BLaER1 treated with 17β-estradiol and CSF1 and Interleukin-3, amounts not matched to agents 10 nM and 100 nM (cell line): ENCODE measurements around the gene CNOT11.

Experiments
- H3K27ac ChIP-seq, 11 experiments: shearing (Covaris generic); formaldehyde crosslinking; 2 replicates each; pipeline ENCODE4 v1.8.1; 2022
- H3K27me3 ChIP-seq, 11 experiments: shearing (Covaris generic); formaldehyde crosslinking; 2 replicates each; pipeline ENCODE4 v1.8.1; 2022
- H3K36me3 ChIP-seq, 11 experiments: shearing (Covaris generic); formaldehyde crosslinking; 2 replicates each; pipeline ENCODE4 v1.8.1; 2022
- H3K4me1 ChIP-seq, 10 experiments: shearing (Covaris generic); formaldehyde crosslinking; 2 replicates each; pipeline ENCODE4 v1.8.1; 2022
- H3K4me2 ChIP-seq, 11 experiments: shearing (Covaris generic); formaldehyde crosslinking; 2 replicates each; pipeline ENCODE4 v1.8.1; 2022
- H3K4me3 ChIP-seq, 10 experiments: shearing (Covaris generic); formaldehyde crosslinking; 2 replicates each; pipeline ENCODE4 v1.8.1; 2022
- H3K9ac ChIP-seq, 11 experiments: shearing (Covaris generic); formaldehyde crosslinking; 2 replicates each; pipeline ENCODE4 v1.8.1; 2022
- H3K9me3 ChIP-seq, 11 experiments: shearing (Covaris generic); formaldehyde crosslinking; replicated peaks in 1 of 11; 2 replicates each; pipeline ENCODE4 v1.8.1; 2022
- H4K20me1 ChIP-seq, 11 experiments: shearing (Covaris generic); formaldehyde crosslinking; 2 replicates each; pipeline ENCODE4 v1.8.1; 2022
- Cebpa-rat ChIP-seq, 11 experiments: shearing (Covaris generic); IDR thresholded peaks; 2 replicates each; pipeline ENCODE4 v1.8.1; 2022

Gene CNOT11

GRCh38 chr2:101282980-101283379 lies 30.3 kb downstream of the CNOT11 start:
- TF ChIP-seq Cebpa-rat (IDR thresholded peaks at IDR 0.05), result no peak
- H3K4me3 ChIP-seq, result no peak overlapping the region
- peaks cover 84 to 100% (median 100%) of the 10 kb centered on the region in 11 experiments for H4K20me1 ChIP-seq
- peak overlapping the region in 2 of 11 experiments; percentile 23 to 31; a peak in 1 of 22 replicates for H3K9ac ChIP-seq
- H3K4me2 ChIP-seq, result peak overlapping the region in 4 of 11 experiments; percentile 1 to 21 (median 14); a peak in 5 of 22 replicates
- peaks cover 8 to 62% (median 19%) of the 10 kb centered on the region in 10 experiments; a peak in 16 of 20 replicates for H3K4me1 ChIP-seq
- peaks cover 98 to 100% (median 100%) of the 10 kb centered on the region in 11 experiments for H3K36me3 ChIP-seq
- H3K9me3 ChIP-seq, result no peaks in the 10 kb centered on the region
- H3K27ac ChIP-seq, result peak overlapping the region in 2 of 11 experiments; percentile 1 to 11; a peak in 4 of 22 replicates
- no peaks in the 10 kb centered on the region for H3K27me3 ChIP-seq

GRCh38 chr2:101286684-101287083 lies 34.0 kb downstream of the CNOT11 start:
- Histone ChIP-seq H3K27ac (no peak overlapping the region), H4K20me1 (peaks cover 78 to 100% (median 100%) of the 10 kb centered on the region in 11 experiments), H3K4me3 (no peak overlapping the region), H3K9me3 (no peaks in the 10 kb centered on the region), H3K4me1 (peaks cover 0 to 63% (median 14%) of the 10 kb centered on the region in 10 experiments; a peak in 14 of 20 replicates), H3K27me3 (no peaks in the 10 kb centered on the region), H3K4me2 (no peak overlapping the region), H3K36me3 (peaks cover 97 to 100% (median 100%) of the 10 kb centered on the region in 11 experiments), H3K9ac (no peak overlapping the region)
- TF ChIP-seq Cebpa-rat (IDR thresholded peaks at IDR 0.05), result no peak

- H4K20me1 ChIP-seq, result peaks cover 77 to 100% (median 100%) of the 10 kb centered on the region in 11 experiments
- TF ChIP-seq Cebpa-rat (IDR thresholded peaks at IDR 0.05), result no peak
- H3K4me2 ChIP-seq, result no peak overlapping the region
- no peak overlapping the region for H3K9ac ChIP-seq
- H3K4me1 ChIP-seq, result peaks cover 0 to 69% (median 11%) of the 10 kb centered on the region in 10 experiments; a peak in 14 of 20 replicates
- H3K4me3 ChIP-seq, result no peak overlapping the region
- peaks cover 97 to 100% (median 100%) of the 10 kb centered on the region in 11 experiments for H3K36me3 ChIP-seq
- H3K27me3 ChIP-seq, result no peaks in the 10 kb centered on the region
- H3K27ac ChIP-seq, result no peak overlapping the region
- no peaks in the 10 kb centered on the region for H3K9me3 ChIP-seq
Measured at GRCh38 chr2:101287303-101287702, 34.6 kb downstream of the CNOT11 start.

- TF ChIP-seq Cebpa-rat (IDR thresholded peaks at IDR 0.05), result no peak
- Histone ChIP-seq H3K36me3 (peaks cover 96 to 100% (median 100%) of the 10 kb centered on the region in 11 experiments), H3K4me2 (peak overlapping the region in 1 of 11 experiments; percentile 95; a peak in 1 of 22 replicates), H3K9me3 (no peaks in the 10 kb centered on the region), H3K4me1 (peaks cover 0 to 72% (median 19%) of the 10 kb centered on the region in 10 experiments; a peak in 11 of 20 replicates), H3K27me3 (no peaks in the 10 kb centered on the region), H3K9ac (no peak overlapping the region), H4K20me1 (peaks cover 77 to 100% (median 100%) of the 10 kb centered on the region in 11 experiments), H3K4me3 (no peak overlapping the region), H3K27ac (no peak overlapping the region)
Measured at GRCh38 chr2:101290711-101291110, 38.0 kb downstream of the CNOT11 start.

GRCh38 chr2:101291973-101292372 lies 39.3 kb downstream of the CNOT11 start:
- H3K9me3 ChIP-seq, result no peaks in the 10 kb centered on the region
- H3K27ac ChIP-seq, result no peak overlapping the region
- H3K4me2 ChIP-seq, result peak overlapping the region in 1 of 11 experiments; percentile 95; a peak in 2 of 22 replicates
- H3K27me3 ChIP-seq, result no peaks in the 10 kb centered on the region
- H3K36me3 ChIP-seq, result peaks cover 92 to 100% (median 100%) of the 10 kb centered on the region in 11 experiments
- TF ChIP-seq Cebpa-rat (IDR thresholded peaks at IDR 0.05), result no peak
- peaks cover 77 to 100% (median 100%) of the 10 kb centered on the region in 11 experiments for H4K20me1 ChIP-seq
- peaks cover 2 to 77% (median 24%) of the 10 kb centered on the region in 10 experiments; a peak in 17 of 20 replicates for H3K4me1 ChIP-seq
- no peak overlapping the region for H3K4me3 ChIP-seq
- no peak overlapping the region for H3K9ac ChIP-seq

GRCh38 chr2:101293544-101293943 lies 40.9 kb downstream of the CNOT11 start:
- Histone ChIP-seq H3K9me3 (no peaks in the 10 kb centered on the region), H3K4me3 (no peak overlapping the region), H3K27me3 (no peaks in the 10 kb centered on the region), H3K27ac (0 out of 22 replicates have a peak overlapping the region, but pooled peaks of 1 of the 11 experiments have one; percentile 24), H4K20me1 (peaks cover 80 to 100% (median 100%) of the 10 kb centered on the region in 11 experiments), H3K9ac (peak overlapping the region in 1 of 11 experiments; percentile 41; a peak in 1 of 22 replicates), H3K4me2 (peak overlapping the region in 5 of 11 experiments; percentile 18 to 95 (median 23); a peak in 8 of 22 replicates), H3K4me1 (peaks cover 14 to 80% (median 38%) of the 10 kb centered on the region in 10 experiments; a peak in 19 of 20 replicates), H3K36me3 (peaks cover 84 to 100% (median 100%) of the 10 kb centered on the region in 11 experiments)
- no peak for TF ChIP-seq Cebpa-rat (IDR thresholded peaks at IDR 0.05)

- peaks cover 84 to 100% (median 100%) of the 10 kb centered on the region in 11 experiments for H3K36me3 ChIP-seq
Measured at GRCh38 chr2:101294861-101295260, 42.2 kb downstream of the CNOT11 start.

GRCh38 chr2:101295895-101296294 lies 43.2 kb downstream of the CNOT11 start:
- Histone ChIP-seq H4K20me1 (peaks cover 97 to 100% (median 100%) of the 10 kb centered on the region in 11 experiments), H3K4me1 (peaks cover 20 to 99% (median 61%) of the 10 kb centered on the region in 10 experiments), H3K27ac (no peak overlapping the region), H3K4me3 (peak overlapping the region in 1 of 10 experiments; percentile 35; a peak in 1 of 20 replicates), H3K36me3 (peaks cover 86 to 100% (median 100%) of the 10 kb centered on the region in 11 experiments), H3K9ac (peak overlapping the region in 2 of 11 experiments; percentile 38 to 46; a peak in 3 of 22 replicates), H3K4me2 (peak overlapping the region in 5 of 11 experiments; percentile 18 to 96 (median 93); a peak in 7 of 22 replicates), H3K27me3 (no peaks in the 10 kb centered on the region), H3K9me3 (no peaks in the 10 kb centered on the region)
- no peak for TF ChIP-seq Cebpa-rat (IDR thresholded peaks at IDR 0.05)

More at GRCh38 chr2:101294861-101295260, 42.2 kb downstream of the CNOT11 start:
- peaks cover 92 to 100% (median 100%) of the 10 kb centered on the region in 11 experiments for H4K20me1 ChIP-seq
- peak overlapping the region in 4 of 11 experiments; percentile 1 to 96 (median 94); a peak in 6 of 22 replicates for H3K4me2 ChIP-seq
- peaks cover 17 to 92% (median 51%) of the 10 kb centered on the region in 10 experiments for H3K4me1 ChIP-seq
- no peaks in the 10 kb centered on the region for H3K27me3 ChIP-seq
- H3K9ac ChIP-seq, result peak overlapping the region in 1 of 11 experiments; percentile 38; a peak in 1 of 22 replicates
- H3K4me3 ChIP-seq, result no peak overlapping the region
- H3K9me3 ChIP-seq, result no peaks in the 10 kb centered on the region
- no peak overlapping the region for H3K27ac ChIP-seq
- TF ChIP-seq Cebpa-rat (IDR thresholded peaks at IDR 0.05), result no peak

- Histone ChIP-seq H3K36me3 (peaks cover 86 to 100% (median 100%) of the 10 kb centered on the region in 11 experiments), H3K27me3 (no peaks in the 10 kb centered on the region), H3K4me2 (peak overlapping the region in 5 of 11 experiments; percentile 91 to 96 (median 93); a peak in 6 of 22 replicates), H3K9ac (peak overlapping the region in 1 of 11 experiments; percentile 38; a peak in 3 of 22 replicates), H3K4me1 (peaks cover 20 to 100% (median 66%) of the 10 kb centered on the region in 10 experiments), H3K27ac (no peak overlapping the region), H3K4me3 (peak overlapping the region in 1 of 10 experiments; percentile 35; a peak in 1 of 20 replicates), H4K20me1 (peaks cover 98 to 100% (median 100%) of the 10 kb centered on the region in 11 experiments), H3K9me3 (no peaks in the 10 kb centered on the region)
- no peak for TF ChIP-seq Cebpa-rat (IDR thresholded peaks at IDR 0.05)
Measured at GRCh38 chr2:101296371-101296770, 43.7 kb downstream of the CNOT11 start.
